Measurements from ENCODE around the gene SLC6A13. TPM values are rescaled to one million over a fixed set of nuclear protein-coding genes. Genes with fewer than 3 reads are reported as not detected.

SLC6A13 gene
- total and polyA plus RNA-seq, 10 of the 15 experiments (the other 5 are each of a cell fraction or from before 2014, with no cell fraction given) = 0.18 to 1.2 (median 0.20) TPM; not detected in 3

DNA sequence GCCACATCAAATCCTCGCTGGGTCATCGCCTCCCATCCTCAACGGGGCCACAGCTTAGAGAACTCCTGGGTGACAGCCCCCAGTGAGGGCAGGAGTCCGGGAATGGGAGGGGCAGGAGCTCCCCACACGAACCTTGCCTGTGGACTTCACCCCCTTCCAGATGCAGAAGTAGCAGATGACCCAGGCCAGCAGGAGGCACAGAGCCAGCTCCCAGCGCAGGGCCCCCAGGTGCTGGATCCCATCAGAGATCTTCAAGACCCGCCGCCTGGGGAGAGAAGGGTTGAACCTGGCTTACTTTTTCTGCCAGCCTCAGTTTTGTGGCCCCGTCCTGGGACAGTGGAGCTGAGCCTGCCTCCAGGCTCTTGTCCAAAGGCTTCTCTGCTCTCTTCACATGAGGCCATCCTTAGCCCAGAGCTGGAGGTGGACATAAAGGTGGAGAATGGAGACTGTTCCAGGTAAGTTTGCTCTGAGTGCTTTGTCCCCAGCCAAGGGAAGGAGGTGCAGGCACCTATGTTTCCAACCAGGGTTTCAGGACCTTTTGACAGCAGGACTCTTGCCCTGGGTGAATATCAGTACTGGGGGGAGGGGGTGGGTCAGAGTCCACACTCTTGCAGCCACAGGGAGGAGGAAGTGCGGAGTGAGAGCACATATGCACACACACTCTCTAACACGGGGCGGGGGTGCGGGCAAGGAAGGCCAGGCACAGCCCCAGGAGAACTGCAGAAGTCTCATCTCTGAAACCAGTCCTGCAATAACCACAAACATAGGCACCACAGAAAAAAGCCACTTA lies 25.4 kb downstream of the SLC6A13 start (continued):
- TF ChIP-seq, protein P1, sequence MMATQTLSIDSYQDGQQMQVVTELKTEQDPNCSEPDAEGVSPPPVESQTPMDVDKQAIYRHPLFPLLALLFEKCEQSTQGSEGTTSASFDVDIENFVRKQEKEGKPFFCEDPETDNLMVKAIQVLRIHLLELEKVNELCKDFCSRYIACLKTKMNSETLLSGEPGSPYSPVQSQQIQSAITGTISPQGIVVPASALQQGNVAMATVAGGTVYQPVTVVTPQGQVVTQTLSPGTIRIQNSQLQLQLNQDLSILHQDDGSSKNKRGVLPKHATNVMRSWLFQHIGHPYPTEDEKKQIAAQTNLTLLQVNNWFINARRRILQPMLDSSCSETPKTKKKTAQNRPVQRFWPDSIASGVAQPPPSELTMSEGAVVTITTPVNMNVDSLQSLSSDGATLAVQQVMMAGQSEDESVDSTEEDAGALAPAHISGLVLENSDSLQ (IDR thresholded peaks at IDR 0.05) = no peak
- TF ChIP-seq, protein P2, sequence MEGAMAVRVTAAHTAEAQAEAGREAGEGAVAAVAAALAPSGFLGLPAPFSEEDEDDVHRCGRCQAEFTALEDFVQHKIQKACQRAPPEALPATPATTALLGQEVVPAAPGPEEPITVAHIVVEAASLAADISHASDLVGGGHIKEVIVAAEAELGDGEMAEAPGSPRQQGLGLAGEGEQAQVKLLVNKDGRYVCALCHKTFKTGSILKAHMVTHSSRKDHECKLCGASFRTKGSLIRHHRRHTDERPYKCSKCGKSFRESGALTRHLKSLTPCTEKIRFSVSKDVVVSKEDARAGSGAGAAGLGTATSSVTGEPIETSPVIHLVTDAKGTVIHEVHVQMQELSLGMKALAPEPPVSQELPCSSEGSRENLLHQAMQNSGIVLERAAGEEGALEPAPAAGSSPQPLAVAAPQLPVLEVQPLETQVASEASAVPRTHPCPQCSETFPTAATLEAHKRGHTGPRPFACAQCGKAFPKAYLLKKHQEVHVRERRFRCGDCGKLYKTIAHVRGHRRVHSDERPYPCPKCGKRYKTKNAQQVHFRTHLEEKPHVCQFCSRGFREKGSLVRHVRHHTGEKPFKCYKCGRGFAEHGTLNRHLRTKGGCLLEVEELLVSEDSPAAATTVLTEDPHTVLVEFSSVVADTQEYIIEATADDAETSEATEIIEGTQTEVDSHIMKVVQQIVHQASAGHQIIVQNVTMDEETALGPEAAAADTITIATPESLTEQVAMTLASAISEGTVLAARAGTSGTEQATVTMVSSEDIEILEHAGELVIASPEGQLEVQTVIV (IDR thresholded peaks at IDR 0.05; ENCODE audit: borderline replicate concordance, partially characterized antibody) = no peak

DNA sequence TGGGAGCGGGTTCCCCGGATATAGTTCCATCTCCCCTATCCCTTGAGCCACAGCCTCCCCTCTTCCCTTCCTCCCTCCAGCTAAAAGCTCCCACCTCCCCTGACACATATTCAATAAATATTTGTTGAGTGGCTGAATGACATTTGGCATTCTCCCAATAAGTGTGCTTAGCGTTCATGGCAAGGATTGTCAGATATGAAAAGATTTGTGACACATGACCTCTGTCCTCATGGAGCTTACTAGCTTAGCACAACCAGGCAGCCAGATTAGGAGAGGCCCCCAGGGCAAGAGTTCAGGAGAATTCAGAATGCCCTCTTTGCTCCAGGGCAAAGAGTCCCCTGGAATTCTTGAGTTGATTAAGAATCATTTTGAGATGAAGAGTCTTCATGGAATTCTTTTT lies 26.2 kb downstream of the SLC6A13 start:
- FAIRE-seq (no peak), ATAC-seq (no peak), DNase-seq (ENCODE audit: low read depth, low spot score) (no peak)
- Histone ChIP-seq H3K4me2 (ENCODE audit: control insufficient read depth, insufficient read depth) (no peak overlapping the region), H3K27ac (ENCODE audit: control insufficient read depth, insufficient read depth) (no peak overlapping the region), H3K9me3 (replicated peaks; ENCODE audit: control insufficient read depth, insufficient read depth, low read length) (peaks cover 6% of the 10 kb centered on the region; the same call in 2 of the 3 replicates), H3K36me3 (ENCODE audit: control insufficient read depth in 2 of 2, insufficient read depth in 2 of 2, low read length in 1 of 2) (no peaks in the 10 kb centered on the region), H3K4me3 (no peak overlapping the region), H3K27me3 (replicated peaks in 1 of 2; ENCODE audit: control insufficient read depth in 2 of 2, insufficient read depth in 2 of 2, low read length in 1 of 2) (no peaks in the 10 kb centered on the region), H3K4me1 (ENCODE audit: control insufficient read depth, insufficient read depth, low read length) (no peaks in the 10 kb centered on the region), H4K20me1 (ENCODE audit: control insufficient read depth, insufficient read depth) (no peaks in the 10 kb centered on the region), H3K9ac (ENCODE audit: control insufficient read depth, insufficient read depth, low read length) (no peak overlapping the region), H3K79me2 (ENCODE audit: control insufficient read depth, insufficient read depth, low read length) (no peaks in the 10 kb centered on the region), H2AFZ (ENCODE audit: control insufficient read depth, low read depth, low read length) (no peak overlapping the region)
- in situ Hi-C loops (cut with MboI) (no loop called here), intact Hi-C loops (cut with micrococcal nuclease; ENCODE audit: unreplicated experiment) (no loop called here)
- SMC1A ChIA-PET (ENCODE audit: uncharacterized antibody, unreplicated experiment) = interaction anchor here (0.7 kb wide), 1 partner anchor 14 kb away, joined by 3 read pairs; no protein-coding TSS in a partner anchor
- 88% methylated on average over 3 of the region's 3 CpGs for WGBS (ENCODE audit: insufficient coverage, insufficient replicate concordance, low lambda C conversion rate, missing lambda C conversion rate)
- CTCF ChIA-PET = no interaction called here
- POLR2A ChIA-PET = no interaction called here
- BruUV-seq (replicated peaks) = no TSS peak
- RAD21 ChIA-PET (ENCODE audit: unreplicated experiment) = no interaction called here
- TF ChIP-seq, protein P3, sequence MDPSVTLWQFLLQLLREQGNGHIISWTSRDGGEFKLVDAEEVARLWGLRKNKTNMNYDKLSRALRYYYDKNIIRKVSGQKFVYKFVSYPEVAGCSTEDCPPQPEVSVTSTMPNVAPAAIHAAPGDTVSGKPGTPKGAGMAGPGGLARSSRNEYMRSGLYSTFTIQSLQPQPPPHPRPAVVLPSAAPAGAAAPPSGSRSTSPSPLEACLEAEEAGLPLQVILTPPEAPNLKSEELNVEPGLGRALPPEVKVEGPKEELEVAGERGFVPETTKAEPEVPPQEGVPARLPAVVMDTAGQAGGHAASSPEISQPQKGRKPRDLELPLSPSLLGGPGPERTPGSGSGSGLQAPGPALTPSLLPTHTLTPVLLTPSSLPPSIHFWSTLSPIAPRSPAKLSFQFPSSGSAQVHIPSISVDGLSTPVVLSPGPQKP (IDR thresholded peaks at IDR 0.05; ENCODE audit: low read depth, low read length) = no peak
- TF ChIP-seq, protein P4, sequence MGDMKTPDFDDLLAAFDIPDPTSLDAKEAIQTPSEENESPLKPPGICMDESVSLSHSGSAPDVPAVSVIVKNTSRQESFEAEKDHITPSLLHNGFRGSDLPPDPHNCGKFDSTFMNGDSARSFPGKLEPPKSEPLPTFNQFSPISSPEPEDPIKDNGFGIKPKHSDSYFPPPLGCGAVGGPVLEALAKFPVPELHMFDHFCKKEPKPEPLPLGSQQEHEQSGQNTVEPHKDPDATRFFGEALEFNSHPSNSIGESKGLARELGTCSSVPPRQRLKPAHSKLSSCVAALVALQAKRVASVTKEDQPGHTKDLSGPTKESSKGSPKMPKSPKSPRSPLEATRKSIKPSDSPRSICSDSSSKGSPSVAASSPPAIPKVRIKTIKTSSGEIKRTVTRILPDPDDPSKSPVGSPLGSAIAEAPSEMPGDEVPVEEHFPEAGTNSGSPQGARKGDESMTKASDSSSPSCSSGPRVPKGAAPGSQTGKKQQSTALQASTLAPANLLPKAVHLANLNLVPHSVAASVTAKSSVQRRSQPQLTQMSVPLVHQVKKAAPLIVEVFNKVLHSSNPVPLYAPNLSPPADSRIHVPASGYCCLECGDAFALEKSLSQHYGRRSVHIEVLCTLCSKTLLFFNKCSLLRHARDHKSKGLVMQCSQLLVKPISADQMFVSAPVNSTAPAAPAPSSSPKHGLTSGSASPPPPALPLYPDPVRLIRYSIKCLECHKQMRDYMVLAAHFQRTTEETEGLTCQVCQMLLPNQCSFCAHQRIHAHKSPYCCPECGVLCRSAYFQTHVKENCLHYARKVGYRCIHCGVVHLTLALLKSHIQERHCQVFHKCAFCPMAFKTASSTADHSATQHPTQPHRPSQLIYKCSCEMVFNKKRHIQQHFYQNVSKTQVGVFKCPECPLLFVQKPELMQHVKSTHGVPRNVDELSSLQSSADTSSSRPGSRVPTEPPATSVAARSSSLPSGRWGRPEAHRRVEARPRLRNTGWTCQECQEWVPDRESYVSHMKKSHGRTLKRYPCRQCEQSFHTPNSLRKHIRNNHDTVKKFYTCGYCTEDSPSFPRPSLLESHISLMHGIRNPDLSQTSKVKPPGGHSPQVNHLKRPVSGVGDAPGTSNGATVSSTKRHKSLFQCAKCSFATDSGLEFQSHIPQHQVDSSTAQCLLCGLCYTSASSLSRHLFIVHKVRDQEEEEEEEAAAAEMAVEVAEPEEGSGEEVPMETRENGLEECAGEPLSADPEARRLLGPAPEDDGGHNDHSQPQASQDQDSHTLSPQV (IDR thresholded peaks at IDR 0.05) = no peak
- TF ChIP-seq, protein P5, sequence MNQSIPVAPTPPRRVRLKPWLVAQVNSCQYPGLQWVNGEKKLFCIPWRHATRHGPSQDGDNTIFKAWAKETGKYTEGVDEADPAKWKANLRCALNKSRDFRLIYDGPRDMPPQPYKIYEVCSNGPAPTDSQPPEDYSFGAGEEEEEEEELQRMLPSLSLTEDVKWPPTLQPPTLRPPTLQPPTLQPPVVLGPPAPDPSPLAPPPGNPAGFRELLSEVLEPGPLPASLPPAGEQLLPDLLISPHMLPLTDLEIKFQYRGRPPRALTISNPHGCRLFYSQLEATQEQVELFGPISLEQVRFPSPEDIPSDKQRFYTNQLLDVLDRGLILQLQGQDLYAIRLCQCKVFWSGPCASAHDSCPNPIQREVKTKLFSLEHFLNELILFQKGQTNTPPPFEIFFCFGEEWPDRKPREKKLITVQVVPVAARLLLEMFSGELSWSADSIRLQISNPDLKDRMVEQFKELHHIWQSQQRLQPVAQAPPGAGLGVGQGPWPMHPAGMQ (IDR thresholded peaks at IDR 0.05; ENCODE audit: borderline replicate concordance) = no peak
- TF ChIP-seq IKZF1 (conservative IDR thresholded peaks at IDR 0.05) (no peak), RFX5 (IDR thresholded peaks at IDR 0.05; ENCODE audit: low read depth, low read length) (no peak)
- TF ChIP-seq, protein P6, sequence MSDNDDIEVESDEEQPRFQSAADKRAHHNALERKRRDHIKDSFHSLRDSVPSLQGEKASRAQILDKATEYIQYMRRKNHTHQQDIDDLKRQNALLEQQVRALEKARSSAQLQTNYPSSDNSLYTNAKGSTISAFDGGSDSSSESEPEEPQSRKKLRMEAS (IDR thresholded peaks at IDR 0.05; ENCODE audit: low read depth, low read length) = no peak
